DMS114 treated with DMSO at 0.1 percent for 48 hours (cell line): ENCODE measurements around the gene PPP1R13B.
"Not testable (repeated sequence)": the region's sequence is repeated elsewhere in the genome, so short reads cannot be mapped to it uniquely, and the experiment has no call there.

ENCODE experiments used
- DNase-seq: peaks from one replicate; lab custom pipeline; 2025; ENCODE audit not compliant: unreplicated experiment; lab: John Stamatoyannopoulos, UW

Gene PPP1R13B

GRCh38 chr14:103847451-103848174, at the start of gene PPP1R13B:
PPP1R13B (minus strand) TSS chr14:103847575; CDS start chr14:103847307, 268 bp downstream.
- DNase-seq, result peak; percentile 44

GRCh38 chr14:103896578-103896977, 49.2 kb upstream of the PPP1R13B start:
- no peak for DNase-seq

DNA sequence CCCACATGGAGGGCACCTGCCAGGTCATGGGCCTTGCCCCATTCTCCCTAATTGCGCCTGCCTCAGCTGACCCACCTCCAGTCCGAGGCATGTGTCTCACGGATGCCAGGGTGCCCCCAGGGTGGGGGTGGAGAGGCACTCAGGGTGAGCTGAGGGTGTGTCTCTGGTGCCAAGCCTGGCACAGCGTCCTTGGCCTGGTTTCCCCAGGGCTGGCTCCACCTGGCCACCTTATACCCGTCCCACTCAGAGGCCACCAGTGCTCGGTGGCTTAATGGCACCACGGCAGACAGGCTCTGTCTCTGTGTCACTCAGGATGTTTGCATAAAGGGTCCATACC, 47.3 kb upstream of the PPP1R13B start:
- DNase-seq, result no peak

- DNase-seq, result no peak
Measured at GRCh38 chr14:103894034-103894722, 46.8 kb upstream of the PPP1R13B start.

DNA sequence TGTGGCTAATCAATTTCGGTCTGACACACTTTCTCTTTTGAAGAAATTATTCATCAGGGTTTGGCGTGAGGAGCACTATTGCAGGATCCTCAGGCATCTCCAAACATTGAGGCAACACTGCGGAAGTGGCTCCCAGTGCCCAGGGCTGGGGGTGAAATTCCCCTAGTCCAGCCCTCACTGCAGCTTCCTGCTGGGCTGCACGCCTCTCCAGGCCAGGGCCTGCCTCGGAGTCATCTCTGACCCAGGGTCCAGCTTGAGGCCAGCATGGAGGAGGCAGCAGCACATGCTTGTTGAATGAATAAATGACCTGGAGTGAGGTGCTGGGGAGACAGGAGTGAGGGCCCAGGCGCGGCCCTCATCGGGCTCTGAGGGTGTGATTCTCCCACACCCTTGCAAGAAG, 44.9 kb upstream of the PPP1R13B start:
- no peak for DNase-seq

- DNase-seq, result no peak
Measured at GRCh38 chr14:103891667-103892215, 44.4 kb upstream of the PPP1R13B start.

- no peak for DNase-seq
Measured at GRCh38 chr14:103890821-103891666, 43.7 kb upstream of the PPP1R13B start.

DNA sequence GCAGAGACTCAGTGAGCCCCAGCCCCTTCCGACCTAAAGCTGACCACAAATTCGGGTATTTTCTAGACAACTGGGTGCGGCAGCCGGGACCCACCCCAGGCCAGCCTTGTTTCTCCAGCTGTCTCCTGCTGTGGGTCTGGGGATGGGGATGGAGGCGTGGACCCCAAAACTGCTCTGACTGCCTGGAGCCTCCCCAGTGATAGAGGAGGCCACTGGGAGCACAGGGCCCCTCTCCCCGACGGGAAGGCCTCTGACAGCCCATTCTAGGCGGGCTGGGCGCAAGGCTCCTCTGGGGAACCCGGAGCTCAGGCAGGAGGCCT, 42.6 kb upstream of the PPP1R13B start:
- no peak for DNase-seq

DNA sequence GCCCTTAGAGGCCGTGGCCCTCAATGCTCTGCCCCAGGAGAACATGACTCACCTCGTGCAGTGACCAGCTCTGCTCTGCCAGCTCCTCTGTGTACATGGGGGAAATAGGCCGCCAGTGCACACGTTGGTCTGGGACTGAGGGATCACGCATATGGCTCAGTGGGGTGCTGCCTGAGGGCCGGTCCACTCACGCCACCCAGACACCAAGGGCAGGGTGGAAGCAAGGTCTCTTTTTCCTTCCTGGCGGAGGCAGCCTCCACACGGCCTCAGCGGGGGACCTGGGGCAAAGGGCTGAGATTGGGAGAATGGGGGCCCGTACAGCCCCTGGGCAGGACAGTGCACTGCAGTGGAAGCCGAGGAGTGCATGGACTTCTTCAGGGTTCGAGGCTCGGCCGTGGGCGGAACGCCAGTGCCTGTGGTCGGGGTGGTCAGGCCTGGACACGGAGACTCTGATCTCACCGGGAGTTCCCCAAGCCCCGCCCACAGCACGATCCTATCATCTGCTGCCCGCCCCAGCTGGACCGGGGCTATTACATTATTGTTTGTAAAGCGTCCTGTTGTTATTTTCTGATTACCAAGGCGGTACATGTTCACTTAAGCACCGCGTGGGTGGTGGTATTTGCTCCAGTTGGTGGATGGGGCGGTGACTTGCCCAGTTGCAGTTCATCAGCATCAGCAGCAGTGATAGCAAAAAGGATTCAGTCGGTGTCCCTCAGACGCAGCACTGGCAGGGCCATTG, 42.1 kb upstream of the PPP1R13B start:
- DNase-seq, result no peak

DNA sequence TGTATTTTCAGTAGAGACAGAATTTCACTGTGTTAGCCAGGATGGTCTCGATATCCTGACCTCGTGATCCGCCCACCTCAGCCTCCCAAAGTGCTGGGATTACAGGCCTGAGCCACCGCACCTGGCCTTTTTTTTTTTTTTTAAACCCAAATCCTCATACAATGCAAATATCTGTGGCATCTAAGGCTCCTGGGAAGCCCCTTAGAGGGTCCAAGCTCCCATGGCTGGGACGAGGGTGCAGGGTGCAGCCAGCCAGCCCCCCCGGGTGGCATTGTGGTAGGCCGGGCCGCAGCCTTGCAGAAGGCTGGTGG, 41.6 kb upstream of the PPP1R13B start:
- not testable (repeated sequence) for DNase-seq

DNA sequence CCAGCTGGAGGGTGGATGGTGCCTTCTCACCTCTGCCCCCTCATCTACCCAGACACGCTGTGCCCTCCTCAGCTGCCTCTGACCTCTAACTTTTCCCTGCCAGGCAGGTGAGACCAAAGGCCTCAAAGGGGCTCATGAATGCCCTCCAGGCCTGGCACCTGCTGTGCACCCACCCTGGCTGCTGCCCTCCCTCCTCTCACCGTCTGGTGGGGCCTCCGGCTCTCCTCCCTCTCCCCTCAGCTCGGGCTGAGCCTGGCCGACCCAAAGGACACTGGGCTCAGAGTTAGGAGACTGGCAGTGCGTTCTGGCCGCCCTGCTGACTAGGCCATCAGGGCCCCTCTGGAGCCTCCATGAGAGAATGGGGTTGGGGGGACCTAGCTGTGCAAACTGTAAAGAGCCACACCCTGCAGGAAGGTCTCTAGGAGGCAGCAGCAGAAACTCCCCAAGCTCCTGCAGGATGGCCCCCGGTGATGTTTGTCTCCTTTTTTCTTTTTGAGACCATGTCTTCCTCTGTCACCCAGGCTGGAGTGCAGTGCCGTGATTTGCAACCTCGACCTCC, 40.3 kb upstream of the PPP1R13B start:
- no peak for DNase-seq

GRCh38 chr14:103887170-103887501, 39.8 kb upstream of the PPP1R13B start:
- DNase-seq, result no peak

DNA sequence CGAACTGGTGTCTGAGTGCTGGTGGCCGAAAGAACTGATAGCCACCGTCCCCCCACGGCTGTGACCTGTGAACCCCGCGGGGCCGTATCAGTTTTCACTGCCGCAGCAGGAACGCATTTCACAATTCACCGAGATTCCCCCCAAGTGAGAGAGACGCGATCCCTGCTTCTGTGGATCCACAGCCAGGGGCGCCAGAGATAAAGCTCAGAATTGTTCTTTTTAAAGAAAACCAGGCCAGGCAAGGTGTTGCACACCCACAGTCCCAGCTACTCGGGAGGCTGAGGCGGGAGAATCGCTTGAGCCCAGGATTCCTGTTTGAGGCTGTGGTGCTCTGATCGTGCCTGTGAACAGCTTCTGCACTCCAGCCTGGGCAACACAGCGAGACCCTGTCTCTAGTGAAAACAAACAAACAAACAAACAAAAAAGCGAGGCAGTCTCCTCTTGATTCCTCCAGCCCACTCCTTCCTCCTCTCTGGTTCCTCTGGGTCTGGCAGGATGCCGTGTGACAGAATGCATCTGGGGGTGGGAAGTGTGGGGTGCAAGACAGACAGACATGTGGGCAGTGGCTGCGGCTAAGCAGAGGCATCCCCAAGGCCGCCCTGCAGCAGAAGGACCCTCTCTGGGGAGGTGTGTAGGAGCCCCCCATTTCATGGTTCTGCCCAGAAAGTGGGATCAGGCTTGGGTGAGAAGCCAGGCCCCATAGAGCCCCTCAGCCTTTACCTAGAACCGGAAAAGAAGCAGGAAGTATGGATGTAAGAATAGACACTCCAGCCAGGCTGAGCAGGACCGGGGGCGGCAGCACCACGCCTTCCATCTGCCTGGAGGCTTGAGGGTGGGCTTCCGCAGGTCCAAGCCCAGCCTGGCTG, 39.2 kb upstream of the PPP1R13B start:
- no peak for DNase-seq

DNA sequence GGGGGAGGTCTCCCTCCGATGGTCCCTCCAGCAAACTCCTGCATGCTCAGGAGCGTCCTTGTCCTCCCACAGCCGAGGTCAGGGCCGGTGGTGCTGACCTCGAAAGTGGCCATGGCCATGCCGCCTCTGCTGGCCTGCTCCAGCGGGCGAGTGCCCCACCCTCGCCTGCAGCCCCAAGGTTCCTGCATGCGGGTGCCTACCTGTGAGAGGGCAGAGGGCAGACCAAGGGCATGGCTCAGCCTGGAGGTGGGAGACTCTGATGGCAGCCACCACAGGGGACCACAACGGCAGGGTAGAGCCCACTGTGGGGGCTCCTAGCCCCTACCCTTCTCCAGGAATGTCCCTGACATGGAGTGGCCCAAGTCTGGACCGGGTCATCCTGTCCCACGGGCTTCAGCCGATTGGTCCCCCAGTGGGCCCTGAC, 38.1 kb upstream of the PPP1R13B start:
- DNase-seq, result no peak

DNA sequence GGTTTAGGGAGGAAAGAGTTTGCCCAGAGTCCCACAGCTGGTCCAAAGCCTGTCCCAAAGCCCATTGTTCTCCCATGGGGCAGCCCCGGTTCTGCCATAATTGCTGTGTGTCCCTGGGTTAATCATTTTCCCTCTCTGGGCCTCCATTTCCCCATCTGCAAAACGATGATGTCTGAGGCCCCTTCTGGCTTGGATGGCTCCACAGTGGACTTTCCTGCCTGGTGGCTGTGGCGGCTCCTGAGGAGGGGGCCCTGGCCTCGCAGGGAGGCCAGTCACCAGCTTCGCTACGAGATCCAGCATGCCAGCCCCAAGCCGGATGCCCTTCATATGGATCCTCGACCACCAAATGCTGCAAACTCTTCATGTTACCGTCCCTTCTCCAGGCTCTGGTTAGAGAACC, 37.5 kb upstream of the PPP1R13B start:
- no peak for DNase-seq

DNA sequence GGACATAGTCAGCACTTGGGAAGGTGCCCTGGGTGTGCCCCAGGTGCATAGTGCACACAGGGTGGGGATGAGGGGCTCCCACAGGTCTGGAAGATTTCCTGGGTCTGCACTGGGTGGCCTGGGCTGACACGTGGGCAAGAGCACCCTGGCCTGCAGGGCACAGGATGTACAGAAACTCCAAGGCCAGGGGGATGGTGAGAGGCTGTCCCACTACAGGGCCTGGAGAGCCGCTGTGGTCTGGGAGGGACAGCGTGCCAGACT, 35.8 kb upstream of the PPP1R13B start:
- no peak for DNase-seq

GRCh38 chr14:103882503-103883262, 35.3 kb upstream of the PPP1R13B start:
- DNase-seq, result no peak

DNA sequence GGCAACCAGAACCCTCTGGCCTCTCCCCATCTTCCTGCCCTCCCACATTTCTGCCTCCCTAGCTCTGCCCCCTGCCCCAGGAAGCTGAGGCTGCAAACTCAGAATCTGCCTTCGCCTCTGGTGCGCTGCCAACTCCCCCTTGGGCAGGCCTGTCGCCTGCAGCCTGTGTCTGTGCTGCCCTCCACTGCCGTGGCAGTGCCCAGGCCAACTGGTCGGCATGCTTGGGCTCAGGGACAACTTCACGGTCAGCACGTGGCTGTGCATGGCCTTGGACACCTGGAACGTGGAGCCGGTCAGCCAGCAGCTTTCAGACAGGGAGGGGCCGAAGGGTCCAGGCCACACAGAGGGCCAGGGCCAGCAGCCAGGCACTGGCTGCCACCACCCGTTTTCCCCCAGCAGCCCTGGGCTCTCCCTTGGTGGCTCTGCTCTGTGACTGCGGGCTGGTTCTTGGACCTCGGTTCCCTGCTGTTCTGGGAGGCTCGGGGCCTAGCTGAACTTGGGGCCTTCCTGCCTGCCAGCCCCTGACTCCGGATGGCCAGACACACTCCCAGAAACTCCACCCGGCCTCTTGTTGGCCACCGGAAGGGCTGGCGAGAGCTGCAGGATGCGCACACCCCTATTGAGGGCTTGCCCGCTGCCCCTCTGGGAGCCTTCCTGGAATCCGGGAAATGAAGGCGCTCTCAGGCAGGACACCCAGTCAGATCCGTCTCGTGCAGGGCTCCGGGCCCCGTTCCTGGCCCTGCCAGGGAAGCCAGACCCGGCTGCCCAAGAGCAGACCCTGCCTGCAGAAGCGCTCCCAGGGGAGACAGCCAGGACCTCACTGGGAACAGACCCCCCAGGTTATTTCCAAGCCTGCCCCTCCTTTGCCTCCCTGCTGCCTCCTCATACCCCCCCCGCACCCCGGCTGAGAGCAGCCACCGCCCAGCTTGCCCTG, 34.2 kb upstream of the PPP1R13B start:
- DNase-seq, result no peak
